ENCODE results near the gene SLC6A2.

- TF ChIP-seq POLR2A (IDR thresholded peaks at IDR 0.05; ENCODE audit: low read depth, low read length) (no peak), POLR2AphosphoS5 (IDR thresholded peaks at IDR 0.05; ENCODE audit: low read depth, low read length) (no peak), TAF1 (IDR thresholded peaks at IDR 0.05; ENCODE audit: low read depth, low read length) (no peak)
Observed at GRCh38 chr16:55665511-55665910, 9.7 kb downstream of the SLC6A2 start.
